HS-5 (cell line): ENCODE measurements around the gene GSC2.

Experiments used
- DNase-seq: peaks from one replicate; pipeline ENCODE4 v3.0.0-alpha.2; 2012; ENCODE audit warnings: low read depth

The GSC2 gene

GRCh38 chr22:19149991-19150390, at the start of gene GSC2:
GSC2 (minus strand) TSS chr22:19150292; CDS start chr22:19150283, 9 bp downstream.
- DNase-seq: no peak

DNA sequence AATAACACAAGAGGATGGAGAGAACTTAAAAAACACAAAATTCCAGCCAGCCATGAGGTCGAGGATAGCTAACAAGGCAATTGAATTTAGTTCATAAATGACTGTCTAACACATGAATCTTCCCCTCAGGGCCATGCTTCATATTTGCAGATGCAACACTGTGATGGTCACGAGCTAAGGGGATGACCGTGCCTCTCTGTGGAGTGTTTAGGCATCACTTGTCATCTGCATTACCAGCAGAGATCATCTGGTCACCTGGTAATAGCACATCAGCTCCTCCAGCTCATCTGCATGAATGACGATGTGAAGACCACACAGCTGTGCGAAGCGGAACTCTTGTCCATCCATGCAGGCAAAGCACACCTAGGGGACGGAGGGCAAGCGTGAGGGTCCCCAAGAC, 49.4 kb upstream of the GSC2 start:
- no peak for DNase-seq

GRCh38 chr22:19197997-19198865, 48.1 kb upstream of the GSC2 start:
- DNase-seq: no peak

GRCh38 chr22:19196841-19197612, 46.9 kb upstream of the GSC2 start:
- no peak for DNase-seq

DNA sequence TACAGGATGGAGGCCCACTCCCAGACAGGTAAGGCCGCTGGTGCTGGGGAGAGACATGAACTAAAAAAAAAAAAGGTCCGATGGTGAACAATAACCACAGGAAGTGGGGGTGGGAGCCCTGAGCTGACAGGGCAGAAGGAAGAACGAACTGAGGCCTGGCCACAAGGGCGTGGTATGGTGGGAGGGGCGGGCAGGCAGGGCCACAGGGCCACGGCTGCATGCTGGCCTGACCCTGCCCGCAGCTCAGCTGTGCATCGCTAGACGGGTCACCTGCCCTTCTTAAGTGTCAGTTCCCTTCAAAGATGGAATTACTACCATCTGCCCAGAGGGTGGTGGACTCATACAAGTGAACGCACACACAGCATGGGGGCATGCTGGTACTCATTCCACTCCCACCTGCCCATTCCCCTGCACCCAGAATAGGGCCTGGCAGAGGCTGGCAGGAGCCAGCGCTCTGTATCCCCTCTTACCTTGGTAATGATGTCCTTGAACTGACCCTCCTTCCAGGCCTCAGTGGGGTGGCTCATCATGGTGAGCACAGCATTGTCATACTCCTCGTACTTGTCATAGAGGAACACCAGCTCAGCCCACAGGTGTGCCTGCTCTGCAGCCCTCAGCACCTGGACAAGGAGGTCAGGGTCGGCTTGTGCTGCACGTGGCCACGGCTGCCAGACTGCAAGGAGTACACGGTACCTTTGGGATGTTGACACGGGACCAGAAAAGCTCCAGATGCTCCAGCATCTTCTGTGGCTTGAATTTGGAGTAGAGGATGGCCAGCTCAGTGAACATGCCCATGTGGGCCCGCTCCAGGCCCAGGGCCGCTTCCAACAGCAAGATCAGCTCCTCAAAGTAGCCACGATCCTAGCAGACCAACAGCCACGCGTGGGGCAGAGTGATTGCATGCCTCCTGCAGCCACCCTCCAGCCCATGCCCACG, 46.0 kb upstream of the GSC2 start:
- no peak for DNase-seq

DNA sequence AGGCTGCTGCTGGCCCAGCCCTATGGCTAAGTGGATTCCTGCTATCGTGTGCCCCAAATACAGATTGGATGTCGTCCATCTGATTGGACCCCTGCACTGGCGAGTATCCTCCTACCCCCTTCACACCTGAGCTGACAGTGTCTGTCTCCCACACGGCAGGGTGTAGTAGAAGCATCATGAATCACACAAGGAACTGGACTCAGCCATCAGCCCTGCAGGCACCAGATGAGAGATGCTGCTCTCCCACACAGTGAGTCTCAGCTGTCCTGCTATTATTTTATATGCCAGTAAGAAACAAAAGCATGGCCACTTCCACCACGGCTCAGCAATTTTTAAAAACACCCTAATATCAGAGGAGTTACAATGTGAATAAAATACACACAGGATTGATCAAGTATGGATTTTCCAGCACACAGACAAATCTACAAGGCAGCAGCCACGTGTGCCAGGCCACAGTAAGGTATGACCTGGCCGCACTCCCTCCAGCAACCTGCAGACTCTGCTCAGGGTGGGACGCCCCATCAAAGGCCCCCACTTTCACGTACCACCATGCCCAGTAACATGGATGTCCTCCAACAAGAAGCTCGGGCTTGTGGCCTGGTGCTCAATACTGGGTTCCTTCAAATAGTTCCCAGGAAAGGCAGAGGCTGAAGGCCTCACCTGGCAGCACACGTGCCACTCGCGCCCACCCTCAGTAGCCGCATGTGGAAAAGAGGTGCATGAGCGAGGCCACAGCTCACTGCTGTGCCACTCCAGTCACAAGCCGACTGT, 44.9 kb upstream of the GSC2 start:
- DNase-seq: no peak

GRCh38 chr22:19193879-19194278, 43.8 kb upstream of the GSC2 start:
- DNase-seq: no peak

DNA sequence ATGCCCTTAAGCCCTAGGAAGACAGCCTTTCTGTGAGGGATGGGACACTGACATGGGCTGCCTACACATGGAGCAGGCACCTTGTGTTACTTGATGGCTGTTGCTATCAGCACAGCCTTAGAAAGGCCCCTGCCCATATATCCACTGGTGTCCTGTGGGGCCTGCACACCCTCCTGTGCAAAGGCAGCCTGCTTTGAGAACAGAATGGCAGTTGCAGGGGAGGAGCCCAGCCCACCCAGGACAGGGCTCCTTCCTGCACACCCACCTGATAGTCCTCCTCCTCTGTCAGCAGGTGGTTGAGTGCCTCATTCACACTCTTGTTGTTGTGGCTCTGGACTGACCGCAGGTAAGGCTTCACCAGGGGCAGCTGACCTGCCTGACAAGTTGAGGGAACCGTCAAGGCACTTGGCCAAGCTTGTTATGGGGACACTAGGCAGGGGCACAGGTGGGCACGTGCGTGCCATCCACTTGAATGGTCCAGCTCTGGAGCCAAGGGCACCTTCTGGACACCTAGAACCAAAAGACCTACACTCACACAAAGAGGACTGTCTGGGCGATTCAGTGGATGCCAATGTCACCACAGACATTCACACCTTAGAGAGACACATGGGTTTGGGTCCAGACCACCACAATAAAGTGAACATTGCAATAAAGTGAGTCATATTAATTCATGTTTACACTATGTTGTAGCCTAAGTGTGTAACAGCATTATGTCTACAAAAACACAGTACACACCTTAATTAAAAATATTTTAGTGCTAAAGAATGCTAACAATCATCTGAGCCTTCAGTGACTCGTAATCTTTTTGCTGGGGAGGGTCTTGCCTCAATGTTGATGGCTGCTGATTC, 37.8 kb upstream of the GSC2 start:
- no peak for DNase-seq

DNA sequence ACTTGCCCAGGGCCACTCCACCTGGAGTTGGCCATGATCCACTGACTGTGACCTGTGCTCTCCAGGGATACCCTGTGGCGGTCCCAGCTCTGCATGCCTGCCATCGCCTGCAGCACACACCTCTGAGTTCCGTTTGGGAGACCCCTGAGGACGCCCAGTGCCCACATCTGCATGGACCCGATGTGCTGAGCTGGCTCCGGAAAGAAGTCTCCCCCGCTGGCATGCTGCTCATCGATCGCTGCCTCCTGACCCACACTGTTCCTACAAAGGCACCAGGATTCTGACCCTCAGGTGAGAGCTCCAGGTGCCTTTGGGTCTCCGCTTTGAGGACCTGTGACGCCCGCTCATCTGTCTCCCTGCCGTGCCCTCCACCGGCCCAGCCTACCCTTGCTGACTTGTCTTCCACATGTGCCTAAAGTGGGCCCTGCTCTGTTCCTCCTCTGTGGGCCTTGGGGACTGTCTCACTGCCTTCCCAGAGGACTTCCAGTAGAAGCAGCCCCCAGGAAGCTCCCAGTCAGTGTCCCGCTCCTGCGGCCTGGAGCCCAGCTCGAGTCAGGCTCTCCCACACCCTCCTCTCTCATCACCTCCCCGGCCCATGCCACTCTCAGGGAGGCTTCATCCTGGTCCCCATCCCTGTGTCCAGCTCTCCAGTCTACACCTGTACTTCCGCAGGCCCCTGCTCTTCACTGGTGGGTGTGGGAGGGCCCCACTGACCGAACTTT, 34.3 kb upstream of the GSC2 start:
- no peak for DNase-seq

- no peak for DNase-seq
Measured at GRCh38 chr22:19183216-19183615, 33.1 kb upstream of the GSC2 start.

DNA sequence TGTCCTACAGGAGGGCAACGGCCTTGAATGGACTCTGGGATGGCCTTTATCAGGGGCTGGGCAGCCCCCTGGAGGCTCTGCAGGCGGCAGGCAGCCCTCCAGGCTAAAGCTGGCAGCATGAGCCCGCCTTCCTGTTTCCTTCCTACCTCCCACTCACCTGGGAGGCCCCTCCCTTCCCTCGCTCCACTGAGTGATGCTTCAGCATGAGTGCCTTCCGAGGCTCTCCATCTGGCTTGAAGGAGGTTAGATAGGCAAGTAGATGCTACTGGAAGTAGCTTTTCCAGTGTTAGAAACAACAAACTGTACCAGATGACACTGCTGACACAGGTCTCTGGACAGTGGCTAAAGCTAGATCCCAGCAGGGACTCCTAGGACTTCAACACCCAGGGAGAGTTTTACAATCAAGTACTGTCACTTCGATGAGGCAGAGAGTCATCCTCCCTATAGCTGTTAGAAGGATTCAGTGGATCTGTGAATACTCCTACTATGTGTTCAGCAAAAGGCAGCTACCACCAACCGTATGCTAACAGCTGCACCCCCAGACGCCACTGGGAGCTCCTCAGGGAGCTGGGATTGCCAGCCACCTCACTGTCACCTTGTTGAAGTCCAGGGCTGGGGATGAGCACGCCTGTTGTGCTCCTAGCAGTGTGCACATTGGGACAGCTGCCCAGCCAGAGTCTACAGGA, 32.5 kb upstream of the GSC2 start:
- no peak for DNase-seq

GRCh38 chr22:19181786-19182471, 31.8 kb upstream of the GSC2 start:
- DNase-seq: no peak

DNA sequence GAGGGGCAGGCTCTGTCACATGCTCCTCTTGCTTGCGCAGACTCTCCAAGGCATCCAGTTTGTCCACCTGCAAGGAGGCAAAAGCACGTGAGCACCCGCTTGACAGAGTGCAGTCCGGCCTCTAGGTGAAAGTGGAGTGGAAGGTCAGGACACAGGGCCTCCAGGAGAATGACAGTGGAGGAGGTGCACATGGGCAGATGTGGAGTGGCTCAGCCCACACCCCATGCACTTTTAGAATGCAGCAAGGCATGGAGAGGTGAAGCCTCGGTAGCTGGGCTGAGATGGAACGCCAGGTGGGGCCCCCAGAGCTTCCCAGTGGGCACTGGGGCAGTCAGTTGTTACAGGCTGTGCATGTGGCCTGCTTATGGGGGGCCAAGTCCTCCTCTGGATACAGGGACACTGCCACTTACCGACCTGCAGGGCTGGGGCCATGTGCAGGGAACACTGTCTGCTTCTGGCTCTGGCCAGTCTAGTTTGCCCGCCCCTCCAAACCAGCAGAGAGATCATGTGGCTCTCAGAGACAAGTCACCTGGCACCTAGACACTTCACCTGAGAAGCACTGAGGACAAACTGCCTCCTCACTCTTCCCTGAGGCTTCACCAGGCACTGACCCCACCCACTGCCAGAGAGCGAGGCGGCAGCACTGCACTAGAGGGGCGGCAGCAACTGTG, 30.8 kb upstream of the GSC2 start:
- DNase-seq: no peak

- DNase-seq: no peak
Measured at GRCh38 chr22:19180234-19180633, 30.1 kb upstream of the GSC2 start.

GRCh38 chr22:19179497-19180048, 29.5 kb upstream of the GSC2 start:
- no peak for DNase-seq

DNA sequence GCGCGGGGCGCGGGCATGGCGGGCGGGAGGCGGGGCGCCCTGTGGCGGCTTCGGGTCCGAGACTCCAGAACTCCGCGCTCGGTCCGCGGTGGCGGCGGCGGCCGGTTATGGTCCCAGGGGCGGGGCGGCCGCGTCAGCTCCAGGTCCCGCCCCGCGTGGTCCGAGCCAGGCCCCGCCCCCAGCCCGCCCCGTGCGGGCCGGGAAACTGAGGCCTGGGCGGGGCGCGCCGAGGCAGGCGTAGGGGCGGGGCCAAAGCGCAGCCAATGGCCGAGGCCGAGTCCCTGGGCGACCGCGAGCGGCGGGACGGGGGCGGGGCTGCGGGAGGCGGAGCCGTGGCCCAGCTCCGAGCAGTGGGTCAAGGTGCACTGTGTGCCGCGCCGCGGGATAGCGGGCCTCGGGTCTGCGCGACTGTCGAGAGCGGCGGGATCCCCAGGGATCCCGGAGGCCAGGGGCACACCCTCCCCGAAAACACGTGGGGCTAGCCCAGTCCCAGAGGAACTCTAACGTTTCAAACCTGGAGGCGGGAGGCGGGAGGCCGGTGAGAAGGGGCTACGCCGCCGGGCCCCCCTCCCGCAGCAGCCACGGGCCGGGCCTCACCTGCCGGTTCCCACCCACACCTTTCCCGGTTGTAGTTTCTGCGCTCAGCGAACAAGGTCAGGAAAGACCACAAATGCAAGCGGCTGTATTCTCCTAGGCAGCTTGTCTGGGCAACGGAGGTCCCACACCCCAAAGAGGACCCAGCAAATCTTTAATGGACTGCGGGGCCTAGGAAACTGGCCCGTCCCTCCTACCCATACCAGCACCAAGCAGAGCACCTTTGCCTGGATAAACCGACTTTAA, 28.8 kb upstream of the GSC2 start, which contains the start of gene SLC25A1:
SLC25A1 (minus strand) TSS at position 80 of the 840 bp plus-strand sequence; CDS start at position 17, 63 bp downstream.
- no peak for DNase-seq
